Smooth muscle cell (in vitro differentiated cells): ENCODE data around the gene SRRM2. TPM values are rescaled to one million over a fixed set of nuclear protein-coding genes. Genes with fewer than 3 reads are reported as not detected.

ENCODE experiments used
- DNase-seq: peaks from one replicate; lab custom pipeline; 2025; ENCODE audit not compliant: unreplicated experiment; lab: John Stamatoyannopoulos, UW
- H2AFZ ChIP-seq: fragments of 200-600 bp; sonication (generic); 2 replicates; pipeline ENCODE4 v1.6.0; 2016; ENCODE audit warnings: antibody characterized with exemption, low read depth, mild to moderate bottlenecking
- H3F3A ChIP-seq: fragments of 200-600 bp; sonication (generic); 2 replicates; pipeline ENCODE4 v1.6.0; 2017; ENCODE audit warnings: antibody characterized with exemption, low read depth
- H3K27ac ChIP-seq: fragments of 200-600 bp; sonication (generic); 2 replicates; pipeline ENCODE4 v1.5.1; 2016; ENCODE audit warnings: low read depth, mild to moderate bottlenecking
- H3K27me3 ChIP-seq: fragments of 200-600 bp; sonication (generic); 2 replicates; pipeline ENCODE4 v1.6.1; 2016; ENCODE audit warnings: low read depth, mild to moderate bottlenecking
- H3K36me3 ChIP-seq: fragments of 200-600 bp; sonication (generic); 2 replicates; pipeline ENCODE4 v1.5.1; 2016; ENCODE audit warnings: low read depth
- H3K4me1 ChIP-seq: fragments of 200-600 bp; sonication (generic); 2 replicates; pipeline ENCODE4 v1.5.1; 2016; ENCODE audit warnings: low read depth
- H3K4me2 ChIP-seq: fragments of 200-600 bp; sonication (generic); 2 replicates; pipeline ENCODE4 v1.6.0; 2016; ENCODE audit warnings: mild to moderate bottlenecking
- H3K4me3 ChIP-seq: fragments of 200-600 bp; sonication (generic); 2 replicates; pipeline ENCODE4 v1.5.1; 2016; ENCODE audit warnings: mild to moderate bottlenecking
- H3K79me2 ChIP-seq: fragments of 200-600 bp; sonication (generic); 2 replicates; pipeline ENCODE4 v1.6.0; 2016; ENCODE audit warnings: low read depth, mild to moderate bottlenecking
- H3K9ac ChIP-seq: fragments of 200-600 bp; sonication (generic); 2 replicates; pipeline ENCODE4 v1.6.0; 2016; ENCODE audit warnings: low read depth
- H3K9me3 ChIP-seq: fragments of 200-600 bp; sonication (generic); replicated peaks from 2 replicates; pipeline ENCODE4 v1.5.1; 2016; ENCODE audit warnings: low read depth
- H4K20me1 ChIP-seq: fragments of 200-600 bp; sonication (generic); 2 replicates; pipeline ENCODE4 v1.6.0; 2016; ENCODE audit warnings: low read depth
- CTCF ChIP-seq: fragments of 200-600 bp; sonication (generic); IDR thresholded peaks from 2 replicates; pipeline ENCODE4 v1.5.1; 2017; ENCODE audit warnings: borderline replicate concordance, mild to moderate bottlenecking, antibody characterized with exemption; ENCODE audit not compliant: insufficient read depth, poor library complexity, severe bottlenecking
- WGBS: methylation state at CpG from one replicate; pipeline ENCODE4 v1.1.7; 2016; ENCODE audit warnings: low lambda C conversion rate; 5-methylcytosine and 5-hydroxymethylcytosine counted together
- polyA plus RNA-seq: library from polyadenylated mRNA; unstranded; fragments of >200 nt; fragmentation: Nextera tagmentation; extraction: Ambion mirVana; gene quantifications from 2 replicates; pipeline ENCODE4 v1.2.1, GENCODE V29; 2016
- total RNA-seq: library from RNA; depleted of rRNA; stranded (reverse); fragments of >200 nt; gene quantifications from 2 replicates; pipeline ENCODE4 v1.2.3, GENCODE V29; 2014

The SRRM2 gene
- total and polyA plus RNA-seq, 2 experiments from 2014 or later: 125 to 280 TPM

DNA sequence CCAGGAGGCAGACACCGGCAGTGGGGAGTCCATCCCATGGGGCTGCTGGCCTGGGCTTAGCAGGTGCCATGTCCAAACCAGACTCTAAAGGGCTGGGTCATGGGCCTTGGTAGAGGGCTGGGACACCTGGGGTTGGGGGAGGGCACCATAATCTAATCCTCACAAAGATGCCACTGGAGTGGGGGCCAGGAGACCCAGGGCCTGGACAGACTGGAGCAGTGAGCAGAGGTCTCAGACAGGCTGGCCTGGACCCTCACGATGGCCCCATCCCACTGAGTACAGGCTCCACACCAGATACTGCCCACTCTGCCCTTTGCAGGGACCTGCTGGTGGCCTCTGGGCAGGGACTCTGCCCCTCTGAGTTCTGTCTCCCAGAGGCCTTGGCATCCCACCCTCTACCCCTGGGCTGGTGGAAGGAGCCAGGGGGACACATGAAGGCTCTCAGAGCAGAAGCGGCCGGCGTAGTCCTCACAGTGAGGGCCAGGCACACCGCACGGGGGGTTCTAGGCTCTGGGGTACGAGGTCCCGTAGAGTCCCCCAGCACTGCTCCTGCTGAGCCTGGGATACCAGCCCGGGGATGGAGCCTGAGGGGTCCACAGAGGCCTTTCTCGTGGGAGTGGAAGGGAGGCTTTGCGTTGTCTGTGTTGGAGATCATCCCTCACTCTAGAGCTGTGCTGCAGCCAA is 10.0 kb upstream of the SRRM2 start:
- 93% methylated on average over 11 of the region's 12 CpGs for whole genome bisulfite sequencing
- Histone ChIP-seq H3K36me3 (no peaks in the 10 kb centered on the region), H3K79me2 (no peaks in the 10 kb centered on the region), H3K4me1 (no peaks in the 10 kb centered on the region), H3F3A (no peaks in the 10 kb centered on the region), H3K9ac (no peak overlapping the region), H2AFZ (no peak overlapping the region), H3K27me3 (no peaks in the 10 kb centered on the region), H3K9me3 (no peaks in the 10 kb centered on the region), H3K4me3 (no peak overlapping the region), H3K4me2 (no peak overlapping the region), H4K20me1 (no peaks in the 10 kb centered on the region), H3K27ac (no peak overlapping the region)
- DNase-seq: no peak
- no peak for TF ChIP-seq CTCF

DNA sequence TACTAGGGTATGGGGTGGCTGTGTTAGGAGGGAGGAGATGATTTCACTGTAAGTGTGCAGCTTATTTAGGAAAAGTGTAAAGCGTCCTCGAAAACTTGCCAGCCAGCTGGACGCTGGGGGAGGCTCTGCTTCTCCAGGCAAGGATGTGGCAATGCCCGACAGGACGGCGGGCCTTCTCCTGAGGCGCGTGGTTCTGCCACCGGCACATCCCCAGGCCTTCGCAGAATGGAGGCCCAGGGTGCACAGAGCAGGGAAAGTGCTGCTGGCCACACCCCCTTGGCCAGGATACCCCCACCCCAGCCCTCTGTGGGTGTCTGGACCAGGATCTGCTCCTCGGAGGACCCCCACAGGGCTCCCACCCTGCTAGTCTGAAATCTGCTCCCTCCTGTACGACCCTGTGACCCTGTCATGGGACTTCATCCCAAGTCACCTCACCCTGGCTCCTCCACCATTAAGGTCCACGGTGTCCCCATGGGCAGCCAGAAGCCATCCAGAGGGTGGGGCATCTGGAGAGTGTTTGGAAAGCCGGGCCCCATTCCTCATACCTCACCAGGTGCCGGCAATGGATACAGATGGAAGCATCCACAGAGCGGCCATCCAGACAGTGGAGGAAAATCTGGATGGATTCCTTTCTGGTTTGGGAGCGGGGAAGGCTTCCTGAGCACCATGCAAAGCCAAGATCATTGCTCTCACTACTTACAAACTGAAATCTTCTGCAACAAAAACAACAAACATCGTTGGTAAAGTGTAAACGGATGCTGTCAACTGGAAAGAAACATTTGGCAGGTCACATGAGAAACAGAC is 9.2 kb upstream of the SRRM2 start:
- H3K4me2 ChIP-seq: no peak overlapping the region
- no peak overlapping the region for H3K27ac ChIP-seq
- H3K79me2 ChIP-seq: no peaks in the 10 kb centered on the region
- H3K4me1 ChIP-seq: no peaks in the 10 kb centered on the region
- no peaks in the 10 kb centered on the region for H3F3A ChIP-seq
- no peak overlapping the region for H3K4me3 ChIP-seq
- no peak for TF ChIP-seq CTCF
- DNase-seq: no peak
- H3K9me3 ChIP-seq: no peaks in the 10 kb centered on the region
- H4K20me1 ChIP-seq: no peaks in the 10 kb centered on the region
- H3K9ac ChIP-seq: no peak overlapping the region
- WGBS: 94% methylated on average over 17 of the region's 19 CpGs
- no peak overlapping the region for H2AFZ ChIP-seq
- H3K27me3 ChIP-seq: no peaks in the 10 kb centered on the region
- no peaks in the 10 kb centered on the region for H3K36me3 ChIP-seq

DNA sequence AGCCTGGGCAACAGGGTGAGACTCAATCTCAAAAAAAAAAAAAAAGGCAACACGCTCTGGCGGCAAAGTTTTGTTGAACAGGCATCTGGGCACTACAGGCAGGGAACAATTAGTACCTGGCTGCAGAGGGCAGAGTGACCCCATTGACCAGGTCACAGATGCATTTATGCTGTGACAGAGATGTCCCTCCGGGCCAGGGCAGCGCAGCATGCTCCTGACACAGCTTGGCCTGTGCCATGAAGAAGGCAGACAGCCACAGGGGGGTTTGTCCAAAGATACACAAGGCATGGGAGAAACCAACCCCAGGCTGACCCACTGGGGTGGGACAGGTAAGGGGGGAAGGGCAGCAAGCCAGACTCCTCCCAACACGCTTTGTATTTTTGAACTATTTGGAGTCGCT is 7.7 kb upstream of the SRRM2 start:
- DNase-seq: no peak
- Histone ChIP-seq H3K9me3 (no peaks in the 10 kb centered on the region), H3K9ac (no peak overlapping the region), H3K4me3 (no peak overlapping the region), H3K36me3 (no peaks in the 10 kb centered on the region), H3K79me2 (no peaks in the 10 kb centered on the region), H3K4me1 (no peaks in the 10 kb centered on the region), H3K4me2 (no peak overlapping the region), H2AFZ (no peak overlapping the region), H3K27ac (no peak overlapping the region), H3K27me3 (no peaks in the 10 kb centered on the region), H4K20me1 (no peaks in the 10 kb centered on the region), H3F3A (no peaks in the 10 kb centered on the region)
- TF ChIP-seq CTCF: no peak
- 94% methylated on average over 6 of the region's 6 CpGs for WGBS
